Activated T-helper 1 cell treated with anti-CD3 and anti-CD28 coated beads, Interleukin-12 subunit alpha, Interleukin-12 subunit beta, Interleukin-2, Interleukin-4 antibody, amounts not matched to agents 30 ng/mL and 10 ng/mL and 1 ng/mL, durations not matched to agents 14 hours and 24 hours and 36 hours (primary cell): ENCODE results near the gene UBXN1. TPM values are rescaled to one million over a fixed set of nuclear protein-coding genes. Genes with fewer than 3 reads are reported as not detected.
"Not testable (repeated sequence)": the region's sequence is repeated elsewhere in the genome, so short reads cannot be mapped to it uniquely, and the experiment has no call there.

Experiments
- DNase-seq: peaks from one replicate; pipeline ENCODE4 v3.0.0; 2021; ENCODE audit warnings: low spot score
- H3K27ac Mint-ChIP-seq: one replicate; pipeline ENCODE4 v1.8.0; 2021; ENCODE audit warnings: mild to moderate bottlenecking, mixed read lengths
- H3K27me3 Mint-ChIP-seq: one replicate; pipeline ENCODE4 v1.8.0; 2022; ENCODE audit warnings: mild to moderate bottlenecking, moderate library complexity, mixed read lengths; ENCODE audit not compliant: insufficient read depth
- H3K36me3 Mint-ChIP-seq: one replicate; pipeline ENCODE4 v1.8.0; 2021; ENCODE audit warnings: low read depth, mixed read lengths
- H3K4me1 Mint-ChIP-seq: one replicate; pipeline ENCODE4 v1.8.0; 2021; ENCODE audit warnings: low read depth, mixed read lengths
- H3K4me3 Mint-ChIP-seq: one replicate; pipeline ENCODE4 v1.8.0; 2021; ENCODE audit warnings: mild to moderate bottlenecking, moderate library complexity, mixed read lengths
- H3K9me3 Mint-ChIP-seq: one replicate; pipeline ENCODE4 v1.8.0; 2021; ENCODE audit warnings: mixed read lengths
- intact Hi-C: fragments of 100-400 bp; cut with micrococcal nuclease; formaldehyde crosslinking; loops from one replicate; pipeline ENCODE4 v1.15.1; 2024
- total RNA-seq: library from RNA; stranded (reverse); gene quantifications from 2 replicates; pipeline ENCODE4 v1.2.3, GENCODE V29; 2022

UBXN1 gene
- total RNA-seq, 1 donor from 2014 or later: 128 TPM

DNA sequence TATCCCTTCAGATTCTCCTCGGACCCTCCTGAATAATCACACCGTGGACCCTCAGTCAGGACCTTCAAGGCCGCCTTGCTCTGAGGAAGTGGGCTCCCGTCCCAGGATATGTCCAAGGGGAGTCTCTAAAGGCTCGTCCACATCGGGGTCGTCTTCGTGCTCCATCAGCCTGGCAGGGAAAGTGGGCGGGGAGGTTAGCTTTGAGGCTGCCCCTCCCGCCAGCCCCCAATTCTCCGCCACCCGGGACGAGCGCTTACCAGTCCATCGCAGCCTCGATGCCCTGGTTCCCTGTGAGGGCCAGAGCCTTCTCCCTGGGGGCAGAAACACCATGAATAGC lies 472 bp downstream of the UBXN1 start:
- H3K27me3 Mint-ChIP-seq: no peaks in the 10 kb centered on the region
- intact Hi-C loops: loop anchor here (2.0 to 10.0 kb wide), 2 partner anchors 14 to 254 kb away; partner anchors contain the start of genes C11orf98 and CSKMT
- H3K9me3 Mint-ChIP-seq: no peaks in the 10 kb centered on the region
- H3K4me1 Mint-ChIP-seq: peaks cover 36% of the 10 kb centered on the region
- H3K36me3 Mint-ChIP-seq: peaks cover 16% of the 10 kb centered on the region
- H3K4me3 Mint-ChIP-seq: peak overlapping the region; percentile 80
- no peak for DNase-seq
- peak overlapping the region; percentile 82 for H3K27ac Mint-ChIP-seq

DNA sequence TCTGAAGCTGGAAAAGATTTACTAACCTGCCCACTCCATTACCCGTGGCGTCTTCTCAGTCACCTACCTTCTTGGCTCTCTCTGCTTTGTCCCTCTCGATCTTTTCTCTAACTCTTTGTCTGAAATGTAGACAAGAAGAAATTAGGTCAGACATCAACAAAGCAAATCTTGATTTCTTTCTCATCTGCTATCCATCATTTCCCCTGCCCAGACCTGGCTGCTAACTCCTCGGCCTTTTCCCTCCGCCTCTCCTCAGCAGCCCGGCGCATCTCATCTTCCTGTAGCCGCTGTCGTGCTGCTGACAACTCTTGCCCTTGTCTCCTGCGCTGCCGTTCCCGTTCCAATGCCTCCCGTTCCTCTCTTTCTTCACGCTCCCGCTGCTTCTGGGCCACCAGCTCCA lies 1.2 kb downstream of the UBXN1 start:
- intact Hi-C loops: loop anchor here (2.0 to 10.0 kb wide), 2 partner anchors 13 to 253 kb away; partner anchors contain the start of genes C11orf98 and CSKMT
- DNase-seq: no peak
- H3K27me3 Mint-ChIP-seq: no peaks in the 10 kb centered on the region
- H3K4me1 Mint-ChIP-seq: peaks cover 40% of the 10 kb centered on the region
- peak overlapping the region; percentile 80 for H3K4me3 Mint-ChIP-seq
- H3K27ac Mint-ChIP-seq: peak overlapping the region; percentile 82
- H3K9me3 Mint-ChIP-seq: no peaks in the 10 kb centered on the region
- H3K36me3 Mint-ChIP-seq: peaks cover 16% of the 10 kb centered on the region

DNA sequence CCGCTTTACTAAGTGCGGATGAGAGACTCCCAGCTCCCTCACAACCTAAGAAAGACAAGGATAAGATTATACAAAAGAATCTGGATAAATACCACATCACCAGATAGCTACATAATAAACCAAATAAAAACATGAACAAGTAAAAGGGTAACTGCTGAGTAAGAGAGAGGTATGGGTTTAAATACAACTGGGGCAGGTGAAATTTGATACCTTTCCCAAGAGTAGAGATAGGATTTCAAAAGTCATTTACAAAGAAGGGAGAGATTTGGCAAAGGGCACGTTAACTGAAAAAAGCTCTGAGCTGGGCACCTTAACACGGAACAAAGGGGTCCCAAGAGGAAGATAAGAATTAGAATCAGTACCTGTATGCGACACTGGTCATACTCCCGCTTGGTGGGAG lies 1.7 kb downstream of the UBXN1 start:
- peaks cover 16% of the 10 kb centered on the region for H3K36me3 Mint-ChIP-seq
- H3K9me3 Mint-ChIP-seq: no peaks in the 10 kb centered on the region
- peak overlapping the region; percentile 80 for H3K4me3 Mint-ChIP-seq
- no peak for DNase-seq
- H3K27me3 Mint-ChIP-seq: no peaks in the 10 kb centered on the region
- H3K27ac Mint-ChIP-seq: peak overlapping the region; percentile 6
- intact Hi-C loops: loop anchor here (10.0 kb wide), 1 partner anchor 252 kb away; no protein-coding TSS in a partner anchor
- H3K4me1 Mint-ChIP-seq: peaks cover 40% of the 10 kb centered on the region

DNA sequence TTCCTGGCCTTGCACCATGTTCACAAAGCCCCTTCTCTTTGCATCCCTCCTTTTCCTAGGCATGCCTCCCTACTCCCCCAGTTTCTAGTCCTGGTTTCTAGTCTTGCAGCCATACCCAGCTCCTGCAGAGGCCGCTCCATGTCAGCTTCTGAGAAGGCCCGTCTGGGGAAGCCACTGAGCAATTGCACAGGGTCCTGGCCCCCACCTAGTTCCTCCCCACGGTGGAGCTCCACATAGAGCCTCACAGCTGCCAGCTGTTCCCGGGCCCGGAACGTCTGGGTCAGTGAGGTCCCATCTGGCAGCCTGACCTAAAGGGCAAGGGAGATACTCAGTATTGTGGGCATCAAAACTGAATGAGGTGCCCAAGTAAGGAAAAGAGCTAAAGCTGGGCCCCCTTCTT lies 2.2 kb downstream of the UBXN1 start:
- intact Hi-C loops: loop anchor here (10.0 kb wide), 1 partner anchor 252 kb away; no protein-coding TSS in a partner anchor
- peaks cover 16% of the 10 kb centered on the region for H3K36me3 Mint-ChIP-seq
- no peaks in the 10 kb centered on the region for H3K9me3 Mint-ChIP-seq
- no peaks in the 10 kb centered on the region for H3K27me3 Mint-ChIP-seq
- DNase-seq: no peak
- H3K4me1 Mint-ChIP-seq: peaks cover 40% of the 10 kb centered on the region
- peak overlapping the region; percentile 6 for H3K27ac Mint-ChIP-seq
- H3K4me3 Mint-ChIP-seq: peak overlapping the region; percentile 80

DNA sequence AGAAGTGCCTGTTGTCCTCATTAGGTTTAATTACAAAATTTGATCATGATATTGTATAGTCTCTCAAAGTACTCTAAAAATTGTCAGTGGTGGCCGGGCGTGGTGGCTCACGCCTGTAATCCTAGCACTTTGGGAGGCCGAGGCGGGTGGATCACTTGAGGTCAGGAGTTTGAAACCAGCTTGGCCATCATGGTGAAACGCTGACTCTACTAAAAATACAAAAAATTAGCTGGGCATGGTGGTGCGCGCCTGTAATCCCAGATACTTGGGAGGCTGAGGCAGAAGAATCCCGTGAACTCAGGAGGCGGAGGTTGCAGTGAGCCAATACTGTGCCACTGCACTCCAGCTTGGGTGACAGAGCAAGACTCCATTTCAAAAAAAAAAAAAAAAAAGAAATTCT lies 3.5 kb downstream of the UBXN1 start:
- not testable (repeated sequence) for H3K4me3 Mint-ChIP-seq, H3K9me3 Mint-ChIP-seq, H3K27ac Mint-ChIP-seq, H3K27me3 Mint-ChIP-seq, DNase-seq
- peaks cover 16% of the 10 kb centered on the region for H3K36me3 Mint-ChIP-seq
- peaks cover 34% of the 10 kb centered on the region for H3K4me1 Mint-ChIP-seq
- intact Hi-C loops: loop anchor here (10.0 kb wide), 1 partner anchor 251 kb away; no protein-coding TSS in a partner anchor

DNA sequence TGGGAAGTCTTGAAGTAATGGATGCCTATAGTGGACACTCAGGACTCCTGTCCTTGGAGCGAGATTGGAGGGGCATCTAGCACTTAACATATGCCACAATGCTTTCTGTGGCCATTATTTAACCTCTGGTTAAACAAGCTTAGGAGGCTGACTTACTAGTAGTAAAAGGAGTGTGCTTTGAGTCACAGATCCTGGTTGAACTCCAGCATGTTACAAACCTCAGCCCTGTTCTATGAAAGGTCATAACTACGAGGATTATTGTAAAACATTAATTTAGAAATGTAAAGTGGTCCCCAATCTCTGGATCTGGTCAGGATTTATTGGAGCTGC lies 5.7 kb downstream of the UBXN1 start:
- intact Hi-C loops: loop anchor here (10.0 kb wide), 1 partner anchor 248 kb away; no protein-coding TSS in a partner anchor
- peaks cover 20% of the 10 kb centered on the region for H3K36me3 Mint-ChIP-seq
- no peak for DNase-seq
- peak overlapping the region; percentile 98 for H3K27ac Mint-ChIP-seq
- no peaks in the 10 kb centered on the region for H3K9me3 Mint-ChIP-seq
- peaks cover 40% of the 10 kb centered on the region for H3K4me1 Mint-ChIP-seq
- H3K27me3 Mint-ChIP-seq: no peaks in the 10 kb centered on the region
- H3K4me3 Mint-ChIP-seq: peak overlapping the region; percentile 97

DNA sequence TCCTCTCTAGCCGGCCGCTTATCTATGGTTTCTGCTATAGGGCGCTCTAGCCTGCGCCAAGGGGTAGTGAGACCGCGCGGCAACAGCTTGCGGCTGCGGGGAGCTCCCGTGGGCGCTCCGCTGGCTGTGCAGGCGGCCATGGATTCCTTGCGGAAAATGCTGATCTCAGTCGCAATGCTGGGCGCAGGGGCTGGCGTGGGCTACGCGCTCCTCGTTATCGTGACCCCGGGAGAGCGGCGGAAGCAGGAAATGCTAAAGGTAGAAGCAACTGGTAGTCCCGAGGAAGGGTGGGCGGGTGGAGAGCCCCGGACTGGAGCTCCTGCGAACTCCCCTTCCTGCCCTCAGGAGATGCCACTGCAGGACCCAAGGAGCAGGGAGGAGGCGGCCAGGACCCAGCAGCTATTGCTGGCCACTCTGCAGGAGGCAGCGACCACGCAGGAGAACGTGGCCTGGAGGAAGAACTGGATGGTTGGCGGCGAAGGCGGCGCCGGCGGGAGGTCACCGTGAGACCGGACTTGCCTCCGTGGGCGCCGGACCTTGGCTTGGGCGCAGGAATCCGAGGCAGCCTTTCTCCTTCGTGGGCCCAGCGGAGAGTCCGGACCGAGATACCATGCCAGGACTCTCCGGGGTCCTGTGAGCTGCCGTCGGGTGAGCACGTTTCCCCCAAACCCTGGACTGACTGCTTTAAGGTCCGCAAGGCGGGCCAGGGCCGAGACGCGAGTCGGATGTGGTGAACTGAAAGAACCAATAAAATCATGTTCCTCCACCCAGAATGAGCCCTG lies 7.1 kb downstream of the UBXN1 start, which contains the start of the genes LBHD1 and UQCC3:
LBHD1 (minus strand) TSS at position 660 of the 782 bp plus-strand sequence. CDS start 2,236 bp downstream, outside the sequence.
UQCC3 (plus strand) TSS at position 66 of the 782 bp plus-strand sequence; CDS start at position 139, 73 bp downstream.
- peaks cover 16% of the 10 kb centered on the region for H3K36me3 Mint-ChIP-seq
- no peaks in the 10 kb centered on the region for H3K27me3 Mint-ChIP-seq
- H3K27ac Mint-ChIP-seq: peak within 1 kb of the TSS; percentile 98
- no peaks in the 10 kb centered on the region for H3K9me3 Mint-ChIP-seq
- intact Hi-C loops: loop anchor here (1.0 to 10.0 kb wide), 8 partner anchors 8 to 247 kb away; partner anchors contain the start of genes GANAB, HNRNPUL2, INTS5 and TUT1
- peak; percentile 75 for DNase-seq
- peaks cover 34% of the 10 kb centered on the region for H3K4me1 Mint-ChIP-seq
- peak within 1 kb of the TSS; percentile 97 for H3K4me3 Mint-ChIP-seq

DNA sequence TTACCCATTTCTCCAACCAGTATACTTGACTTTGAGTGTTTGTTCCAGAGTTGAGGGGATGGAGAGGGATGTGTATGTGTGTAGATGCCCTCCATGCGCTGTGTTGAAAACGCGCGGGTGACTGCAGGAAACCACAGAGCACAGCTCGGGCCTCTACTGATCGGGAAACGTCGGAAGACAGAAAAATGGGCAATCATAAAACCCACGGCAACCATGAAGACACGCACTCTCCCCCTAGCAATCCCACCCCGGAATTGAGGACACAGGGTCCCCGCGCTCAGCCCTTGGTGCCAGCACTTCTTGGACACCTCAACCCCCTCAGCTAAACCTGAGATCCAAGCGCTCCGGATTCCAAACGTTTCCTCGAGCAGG lies 7.7 kb downstream of the UBXN1 start:
- peaks cover 37% of the 10 kb centered on the region for H3K4me1 Mint-ChIP-seq
- peak overlapping the region; percentile 97 for H3K4me3 Mint-ChIP-seq
- peaks cover 21% of the 10 kb centered on the region for H3K36me3 Mint-ChIP-seq
- intact Hi-C loops: loop anchor here (1.0 to 10.0 kb wide), 6 partner anchors 8 to 246 kb away; partner anchors contain the start of genes HNRNPUL2, INTS5, TUT1 and UBXN1
- H3K27me3 Mint-ChIP-seq: no peaks in the 10 kb centered on the region
- no peaks in the 10 kb centered on the region for H3K9me3 Mint-ChIP-seq
- H3K27ac Mint-ChIP-seq: peak overlapping the region; percentile 98
- no peak for DNase-seq

DNA sequence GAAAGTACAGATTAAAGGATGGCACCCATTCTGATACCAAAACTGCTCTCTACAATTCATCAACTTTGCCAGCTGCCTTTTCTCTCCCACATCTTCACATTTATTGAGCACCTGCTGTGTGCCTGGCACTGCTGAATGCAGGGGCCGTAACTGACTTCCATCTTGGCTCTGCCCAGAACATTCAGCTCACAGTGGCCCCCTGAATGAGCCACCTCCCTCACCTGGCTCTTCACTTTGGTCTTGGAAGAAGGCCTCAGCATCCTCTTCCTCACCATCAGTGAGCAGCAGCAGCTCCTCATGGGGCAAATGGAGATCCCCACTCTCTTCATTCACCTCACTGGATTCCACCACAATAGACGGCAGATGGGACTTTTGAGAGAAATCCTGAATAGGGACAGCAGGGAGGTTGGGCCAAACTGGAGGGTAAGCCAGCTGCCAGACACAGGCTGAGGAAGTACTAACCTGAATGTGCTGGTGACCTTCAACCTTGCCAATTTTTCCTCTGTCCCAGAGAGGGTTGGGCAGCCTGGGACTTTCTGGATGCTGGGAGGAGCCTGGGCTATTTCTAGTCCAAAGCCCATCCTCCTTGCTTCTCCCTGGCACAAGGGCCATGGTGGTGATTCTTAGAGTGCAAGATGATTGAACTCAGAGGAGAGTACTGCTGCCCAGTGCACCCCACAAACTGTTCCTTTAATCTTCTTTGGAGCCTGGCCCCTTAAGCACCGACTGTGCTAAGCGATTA lies 9.3 kb downstream of the UBXN1 start:
- Mint-ChIP-seq H3K4me3 (peak overlapping the region; percentile 97), H3K9me3 (no peaks in the 10 kb centered on the region), H3K36me3 (peaks cover 29% of the 10 kb centered on the region), H3K27me3 (no peaks in the 10 kb centered on the region), H3K27ac (peak overlapping the region; percentile 98), H3K4me1 (peaks cover 33% of the 10 kb centered on the region)
- intact Hi-C loops: loop anchor here (2.0 to 10.0 kb wide), 2 partner anchors 171 to 245 kb away; no protein-coding TSS in a partner anchor
- no peak for DNase-seq

DNA sequence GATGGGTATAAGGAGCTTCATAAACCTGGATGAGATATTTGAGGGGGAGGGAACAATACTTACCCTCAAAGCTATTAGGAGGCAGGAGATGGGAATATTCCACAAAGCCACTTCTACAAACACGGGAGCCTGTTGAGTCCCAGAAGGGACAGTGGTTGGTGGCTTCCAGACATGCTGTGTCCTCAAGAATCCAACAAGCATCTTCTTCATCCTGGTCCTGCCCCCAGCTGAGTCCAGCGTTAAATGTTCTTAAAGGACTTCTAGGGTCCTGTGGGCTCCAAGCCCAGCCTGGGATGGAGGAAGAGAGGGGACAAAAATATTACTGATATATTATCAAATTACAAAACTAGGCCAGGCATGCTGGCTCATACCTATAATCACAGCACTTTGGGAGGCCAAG lies 11.4 kb downstream of the UBXN1 start:
- no peak for DNase-seq
- no peaks in the 10 kb centered on the region for H3K9me3 Mint-ChIP-seq
- peak overlapping the region; percentile 98 for H3K4me3 Mint-ChIP-seq
- H3K27me3 Mint-ChIP-seq: no peaks in the 10 kb centered on the region
- peaks cover 36% of the 10 kb centered on the region for H3K4me1 Mint-ChIP-seq
- H3K27ac Mint-ChIP-seq: peak overlapping the region; percentile 35
- intact Hi-C loops: no loop called here
- peaks cover 35% of the 10 kb centered on the region for H3K36me3 Mint-ChIP-seq

DNA sequence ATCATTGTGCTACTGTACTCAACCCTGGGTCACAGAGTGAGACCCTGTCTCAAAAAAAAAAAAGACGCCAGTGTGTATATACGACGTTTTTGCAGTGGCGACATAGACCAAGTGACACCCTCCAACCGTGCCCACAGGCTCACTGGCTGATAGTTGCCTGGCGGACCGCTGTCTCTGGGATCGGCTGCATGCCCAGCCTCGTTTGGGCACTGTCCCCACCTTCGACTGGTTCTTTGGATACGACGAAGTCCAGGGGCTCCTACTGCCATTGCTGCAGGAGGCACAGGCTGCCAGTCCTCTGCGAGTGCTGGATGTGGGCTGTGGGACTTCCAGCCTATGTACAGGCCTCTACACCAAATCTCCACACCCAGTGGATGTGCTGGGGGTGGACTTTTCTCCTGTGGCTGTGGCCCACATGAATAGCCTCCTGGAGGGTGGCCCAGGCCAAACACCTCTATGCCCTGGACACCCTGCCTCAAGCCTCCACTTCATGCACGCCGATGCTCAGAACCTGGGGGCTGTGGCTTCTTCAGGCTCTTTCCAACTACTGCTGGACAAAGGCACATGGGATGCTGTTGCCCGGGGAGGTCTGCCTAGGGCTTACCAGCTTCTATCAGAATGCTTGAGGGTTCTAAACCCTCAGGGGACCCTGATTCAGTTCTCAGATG lies 12.5 kb downstream of the UBXN1 start:
- intact Hi-C loops: no loop called here
- Mint-ChIP-seq H3K4me3 (peak overlapping the region; percentile 98), H3K27ac (peak overlapping the region; percentile 67), H3K36me3 (peaks cover 37% of the 10 kb centered on the region), H3K4me1 (peaks cover 37% of the 10 kb centered on the region), H3K9me3 (no peaks in the 10 kb centered on the region), H3K27me3 (no peaks in the 10 kb centered on the region)
- no peak for DNase-seq

DNA sequence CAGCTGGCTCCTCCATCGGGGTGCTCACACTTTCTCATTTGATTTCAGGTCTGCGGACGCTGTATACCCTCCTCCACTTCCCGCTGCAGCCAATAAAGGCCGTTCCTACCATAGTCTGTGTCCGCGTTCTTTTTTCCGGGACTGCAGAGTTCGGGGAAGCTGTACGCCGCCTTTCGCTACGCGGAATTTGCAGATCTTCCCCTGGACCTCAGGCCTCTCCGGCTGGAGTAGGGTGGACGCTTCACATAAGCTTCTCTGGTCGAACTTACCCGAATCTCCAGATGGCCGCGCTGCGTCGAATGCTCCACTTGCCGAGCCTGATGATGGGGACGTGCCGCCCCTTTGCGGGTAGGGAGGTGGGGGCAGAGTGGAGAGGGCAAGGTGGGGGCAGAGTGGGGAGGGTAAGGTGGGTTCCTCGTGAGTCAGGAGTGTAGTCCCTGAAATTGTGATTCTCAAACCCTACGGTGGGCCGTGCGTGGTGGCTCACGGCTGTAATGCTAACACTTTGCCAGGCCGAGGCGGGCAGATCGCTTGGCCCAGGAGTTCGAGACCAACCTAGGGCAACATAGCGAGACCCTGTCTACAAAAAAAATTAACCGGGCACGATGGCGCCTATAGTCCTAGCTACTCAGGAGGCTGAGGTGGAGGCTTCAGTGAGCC lies 13.1 kb downstream of the UBXN1 start:
- intact Hi-C loops: loop anchor here (1.0 to 2.0 kb wide), 11 partner anchors 12 to 215 kb away; partner anchors contain the start of genes EML3, GANAB, HNRNPUL2 and INTS5
- Mint-ChIP-seq H3K4me1 (peaks cover 37% of the 10 kb centered on the region), H3K4me3 (peak overlapping the region; percentile 98), H3K36me3 (peaks cover 37% of the 10 kb centered on the region), H3K9me3 (no peaks in the 10 kb centered on the region), H3K27me3 (no peaks in the 10 kb centered on the region), H3K27ac (peak overlapping the region; percentile 81)
- no peak for DNase-seq
